HG03457 (cell line): Measurements from ENCODE around the gene HID1.
"Not testable (repeated sequence)": the region's sequence is repeated elsewhere in the genome, so short reads cannot be mapped to it uniquely, and the experiment has no call there.

Experiments
- ATAC-seq: cut with Tn5 transposase; IDR thresholded peaks from one replicate; pipeline ENCODE4 v1.9.1; 2021; ENCODE audit warnings: moderate number of reproducible peaks; ENCODE audit not compliant: unreplicated experiment

HID1 gene

DNA sequence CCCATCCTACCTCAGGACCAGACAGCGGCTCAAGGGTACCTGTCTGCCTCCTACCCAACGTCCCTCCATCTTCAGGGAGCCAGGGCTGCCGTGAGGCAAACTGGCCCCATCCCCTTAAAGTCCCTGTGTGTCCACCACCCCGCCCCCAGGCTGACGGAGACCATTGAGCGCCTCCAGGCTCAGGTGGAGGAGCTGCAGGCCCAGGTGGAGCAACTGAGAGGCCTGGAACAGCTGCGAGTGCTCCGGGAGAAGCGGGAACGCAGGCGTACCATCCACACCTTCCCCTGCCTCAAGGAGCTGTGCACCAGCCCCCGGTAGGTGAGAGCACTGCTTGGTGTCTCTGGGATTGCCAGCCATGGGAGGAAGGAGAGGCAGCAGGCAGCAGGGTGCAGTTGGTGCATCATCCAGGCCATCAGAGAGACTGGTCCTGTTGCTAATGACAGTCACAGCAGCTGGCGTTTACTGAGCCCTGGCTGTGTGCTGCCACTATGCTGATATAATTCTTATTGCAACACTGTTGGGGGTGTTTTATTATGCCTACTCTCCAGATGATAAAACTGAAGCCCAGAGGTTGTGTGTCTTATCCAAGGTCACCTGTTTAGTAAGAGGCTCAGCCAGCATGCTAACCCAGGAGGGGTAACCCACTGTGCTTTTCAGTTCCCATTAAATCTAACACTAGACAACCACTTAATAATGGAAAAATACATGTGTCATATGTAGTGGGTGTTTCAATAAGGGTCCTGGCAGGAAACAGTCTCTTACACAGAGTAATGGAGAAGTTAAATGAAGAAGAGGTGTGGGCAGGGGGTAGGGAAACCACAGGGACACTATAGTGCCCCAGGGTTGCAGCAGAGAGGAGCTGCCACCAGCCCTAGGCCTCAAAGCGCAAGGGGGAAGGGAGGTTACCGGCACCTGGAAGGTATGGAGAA, 29.6 kb upstream of the HID1 start:
- no peak for ATAC-seq

DNA sequence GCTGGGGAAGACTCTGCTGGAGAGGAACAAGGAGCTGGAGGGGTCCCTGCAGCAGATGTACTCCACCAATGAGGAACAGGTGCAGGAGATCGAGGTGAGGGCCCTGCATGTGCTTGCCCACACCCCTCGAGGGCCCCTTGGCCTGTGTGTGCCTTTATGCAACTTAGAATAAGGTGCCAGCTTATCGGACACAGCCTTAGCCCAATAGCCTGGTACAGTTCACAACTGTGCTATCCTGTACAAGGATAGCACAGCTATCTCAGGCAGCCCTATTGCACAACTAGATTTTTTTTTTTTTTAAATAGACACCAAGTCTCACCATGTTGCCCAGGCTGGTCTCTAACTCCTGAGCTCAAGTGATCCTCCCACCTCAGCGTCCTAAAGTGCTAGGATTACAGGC, 27.0 kb upstream of the HID1 start:
- ATAC-seq, result no peak

- ATAC-seq, result no peak
These were observed 26.2 kb upstream of the HID1 start for GRCh38 chr17:74998783-74999182.

GRCh38 chr17:74995847-74996246, 23.3 kb upstream of the HID1 start:
- ATAC-seq, result no peak

- ATAC-seq, result no peak
These were observed 21.9 kb upstream of the HID1 start for GRCh38 chr17:74994440-74994839.

- ATAC-seq, result no peak
These were observed 19.7 kb upstream of the HID1 start for GRCh38 chr17:74992223-74992622.

GRCh38 chr17:74990581-74991105, 18.1 kb upstream of the HID1 start:
- ATAC-seq, result no peak

GRCh38 chr17:74987909-74988711, 15.6 kb upstream of the HID1 start:
- ATAC-seq, result no peak

GRCh38 chr17:74987418-74987908, 14.9 kb upstream of the HID1 start, which contains the start of gene CDR2L:
CDR2L (plus strand) TSS chr17:74987632; CDS start chr17:74988044, 412 bp downstream.
- no peak for ATAC-seq

DNA sequence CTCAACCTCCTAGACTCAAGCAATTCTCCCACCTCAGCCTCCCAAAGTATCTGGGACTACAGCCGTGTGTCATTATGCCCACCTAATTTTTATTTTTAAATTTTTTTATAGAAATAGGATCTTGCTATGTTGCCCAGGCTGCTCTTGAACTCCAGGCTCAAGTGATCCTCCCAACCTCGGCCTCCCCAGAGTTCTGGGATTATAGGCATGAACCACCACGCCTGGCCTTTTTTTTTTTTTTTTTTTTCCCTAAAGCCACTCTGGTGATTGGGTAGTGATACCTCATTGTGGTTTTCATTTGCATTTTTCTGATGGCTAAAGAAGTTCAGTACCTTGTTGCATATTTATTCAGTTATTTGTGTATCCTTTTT, 13.6 kb upstream of the HID1 start:
- no peak for ATAC-seq

GRCh38 chr17:74982663-74983313, 10.2 kb upstream of the HID1 start:
- ATAC-seq, result not testable (repeated sequence)

DNA sequence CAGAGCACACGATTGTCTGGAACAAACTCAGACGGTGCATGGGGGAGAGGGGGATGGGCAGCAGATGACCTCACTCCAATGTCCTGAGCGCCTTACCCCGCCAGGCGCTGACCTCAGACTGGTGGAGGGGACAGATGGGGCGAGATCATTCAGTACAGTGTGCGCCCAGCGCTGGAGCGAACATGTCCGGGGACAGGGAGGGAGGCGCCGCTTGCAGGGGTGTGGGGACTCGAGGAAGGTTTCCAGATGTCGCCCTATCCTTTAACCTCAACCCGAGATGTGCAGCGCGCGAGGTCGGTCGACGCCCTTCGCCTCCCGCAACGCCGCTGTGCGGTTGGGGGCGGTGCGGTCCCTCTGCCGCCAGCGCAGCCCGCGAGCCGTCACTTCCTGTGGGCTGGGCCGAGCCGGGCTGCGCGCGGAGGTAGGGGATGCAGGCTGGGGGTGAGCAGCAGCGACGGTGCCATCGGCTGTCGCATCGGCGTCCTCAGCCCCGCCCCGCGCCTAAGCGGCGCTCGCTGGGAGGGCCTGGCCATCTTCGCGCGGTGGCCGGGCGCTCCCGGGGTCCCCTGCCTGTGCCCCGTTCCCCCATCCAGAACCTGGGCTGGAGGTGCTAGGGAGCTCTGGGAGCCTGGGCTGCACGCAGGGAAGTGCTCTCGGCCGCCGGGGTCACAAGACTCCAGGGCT, 9.6 kb upstream of the HID1 start:
- no peak for ATAC-seq

DNA sequence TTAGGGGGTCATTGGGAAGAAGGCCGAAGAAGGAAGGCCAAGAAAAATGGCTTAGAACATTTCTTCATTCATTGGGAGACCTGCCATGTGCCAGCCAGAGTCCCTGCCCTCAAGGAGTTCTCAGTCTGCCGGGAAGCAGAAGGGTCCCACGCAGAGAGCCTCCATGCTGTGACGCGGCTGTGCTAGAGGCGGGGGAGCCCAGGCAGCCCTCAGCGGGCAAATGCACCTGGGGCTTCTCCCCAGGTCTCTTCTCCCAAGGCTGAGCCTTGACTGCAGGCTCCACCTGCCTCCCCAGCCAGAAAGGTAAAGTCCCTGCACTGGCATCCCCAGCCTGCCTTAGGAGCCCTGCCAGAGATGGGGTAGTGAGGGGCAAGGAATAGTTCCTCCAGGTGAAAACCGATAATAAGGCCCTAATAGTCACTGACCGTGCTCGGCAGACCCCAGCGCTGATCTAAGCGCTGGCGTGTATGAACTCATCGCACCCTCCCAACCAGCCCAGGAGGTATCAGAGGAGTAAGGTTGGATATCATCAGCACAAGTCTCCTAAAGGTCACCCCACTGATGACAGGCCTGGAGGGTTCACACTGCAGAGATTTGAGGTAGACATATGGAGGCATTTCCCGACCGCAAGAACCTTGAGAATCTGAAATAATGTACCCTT, 8.9 kb upstream of the HID1 start:
- no peak for ATAC-seq

- ATAC-seq, result no peak
These were observed 7.0 kb upstream of the HID1 start for GRCh38 chr17:74979408-74980146.

- ATAC-seq, result no peak
These were observed 5.7 kb upstream of the HID1 start for GRCh38 chr17:74978240-74978639.

GRCh38 chr17:74977802-74978201, 5.2 kb upstream of the HID1 start:
- no peak for ATAC-seq

GRCh38 chr17:74975943-74976342, 3.4 kb upstream of the HID1 start:
- no peak for ATAC-seq

- no peak for ATAC-seq
These were observed 392 bp upstream of the HID1 start for GRCh38 chr17:74972973-74973328.

GRCh38 chr17:74971842-74972106, 785 bp downstream of the HID1 start:
- ATAC-seq, result no peak
